DND-41 (cell line): ENCODE measurements around the gene TPRN.

Source experiments
- ATAC-seq: fragments of 200-7000 bp; cut with Tn5 transposase; 3 replicates; pipeline ENCODE4 v1.9.1; 2021; ENCODE audit warnings: low read depth; ENCODE audit not compliant: insufficient read depth
- DNase-seq: peaks from one replicate; pipeline ENCODE4 v3.0.0-alpha.2; 2020
- H2AFZ ChIP-seq: 2 replicates; pipeline ENCODE4 v1.6.0; 2012; ENCODE audit warnings: low read depth, low read length
- H3K27ac ChIP-seq: 2 replicates; pipeline ENCODE4 v1.5.1; 2012; ENCODE audit warnings: low read length, inconsistent platforms
- H3K27me3 ChIP-seq: fragments of 200-600 bp; sonication (generic); 2 replicates; pipeline ENCODE4 v1.6.0; 2012; ENCODE audit warnings: low read length, mild to moderate bottlenecking, inconsistent platforms; ENCODE audit not compliant: insufficient read depth, poor library complexity
- H3K36me3 ChIP-seq: 2 replicates; pipeline ENCODE4 v1.5.1; 2012; ENCODE audit warnings: low read length, inconsistent platforms; ENCODE audit not compliant: insufficient read depth
- H3K4me1 ChIP-seq: 2 replicates; pipeline ENCODE4 v1.5.1; 2012; ENCODE audit warnings: mild to moderate bottlenecking, low read length; ENCODE audit not compliant: insufficient read depth
- H3K4me2 ChIP-seq: 2 replicates; pipeline ENCODE4 v1.6.0; 2012; ENCODE audit warnings: mild to moderate bottlenecking, moderate library complexity, low read length, inconsistent platforms; ENCODE audit not compliant: insufficient read depth
- H3K4me3 ChIP-seq, 2 experiments: fragments of 200-600 bp in 1 of 2; shearing (Covaris generic) in 1 of 2; 2 replicates each; pipeline ENCODE4 v1.5.1; 2012 to 2016; ENCODE audit warnings: inconsistent platforms in 2 of 2, low read length in 2 of 2, mild to moderate bottlenecking in 2 of 2, low read depth in 1 of 2, moderate library complexity in 1 of 2
- H3K79me2 ChIP-seq: 2 replicates; pipeline ENCODE4 v1.6.0; 2012; ENCODE audit warnings: low read length, inconsistent platforms; ENCODE audit not compliant: insufficient read depth
- H3K9ac ChIP-seq: 2 replicates; pipeline ENCODE4 v1.6.0; 2012; ENCODE audit warnings: low read depth, mild to moderate bottlenecking, inconsistent platforms, low read length, moderate library complexity
- H3K9me3 ChIP-seq: 2 replicates; pipeline ENCODE4 v1.5.1; 2012; ENCODE audit warnings: low read length, moderate library complexity, mild to moderate bottlenecking, inconsistent platforms; ENCODE audit not compliant: insufficient read depth, severe bottlenecking
- H4K20me1 ChIP-seq: 2 replicates; pipeline ENCODE4 v1.6.0; 2012; ENCODE audit warnings: low read length; ENCODE audit not compliant: insufficient read depth
- CTCF ChIP-seq: IDR thresholded peaks from 2 replicates; pipeline ENCODE4 v1.5.1; 2012; ENCODE audit warnings: borderline replicate concordance, low read length, moderate library complexity, mild to moderate bottlenecking; ENCODE audit not compliant: poor library complexity, severe bottlenecking; ENCODE audit errors: extremely low read depth
- EZH2 ChIP-seq: IDR thresholded peaks from 3 replicates; pipeline ENCODE4 v1.6.1; 2012; ENCODE audit warnings: borderline replicate concordance, low read depth, mild to moderate bottlenecking, moderate library complexity, low read length, inconsistent platforms; ENCODE audit not compliant: severe bottlenecking

Gene TPRN

GRCh38 chr9:137141976-137142936 is 58.3 kb downstream of the TPRN start:
- ATAC-seq (no peak), DNase-seq (no peak)
- Histone ChIP-seq H3K79me2 (no peaks in the 10 kb centered on the region), H2AFZ (no peak overlapping the region), H3K9me3 (no peaks in the 10 kb centered on the region), H3K36me3 (no peaks in the 10 kb centered on the region), H3K4me2 (no peak overlapping the region), H3K4me1 (peaks cover 18% of the 10 kb centered on the region), H3K27ac (no peak overlapping the region), H3K9ac (no peak overlapping the region), H3K4me3 (no peak overlapping the region), H3K27me3 (no peaks in the 10 kb centered on the region), H4K20me1 (peaks cover 23% of the 10 kb centered on the region)
- no peak for TF ChIP-seq EZH2
- TF ChIP-seq CTCF: no peak
